ENCODE data around the gene PHLDA3.

Gene PHLDA3

DNA sequence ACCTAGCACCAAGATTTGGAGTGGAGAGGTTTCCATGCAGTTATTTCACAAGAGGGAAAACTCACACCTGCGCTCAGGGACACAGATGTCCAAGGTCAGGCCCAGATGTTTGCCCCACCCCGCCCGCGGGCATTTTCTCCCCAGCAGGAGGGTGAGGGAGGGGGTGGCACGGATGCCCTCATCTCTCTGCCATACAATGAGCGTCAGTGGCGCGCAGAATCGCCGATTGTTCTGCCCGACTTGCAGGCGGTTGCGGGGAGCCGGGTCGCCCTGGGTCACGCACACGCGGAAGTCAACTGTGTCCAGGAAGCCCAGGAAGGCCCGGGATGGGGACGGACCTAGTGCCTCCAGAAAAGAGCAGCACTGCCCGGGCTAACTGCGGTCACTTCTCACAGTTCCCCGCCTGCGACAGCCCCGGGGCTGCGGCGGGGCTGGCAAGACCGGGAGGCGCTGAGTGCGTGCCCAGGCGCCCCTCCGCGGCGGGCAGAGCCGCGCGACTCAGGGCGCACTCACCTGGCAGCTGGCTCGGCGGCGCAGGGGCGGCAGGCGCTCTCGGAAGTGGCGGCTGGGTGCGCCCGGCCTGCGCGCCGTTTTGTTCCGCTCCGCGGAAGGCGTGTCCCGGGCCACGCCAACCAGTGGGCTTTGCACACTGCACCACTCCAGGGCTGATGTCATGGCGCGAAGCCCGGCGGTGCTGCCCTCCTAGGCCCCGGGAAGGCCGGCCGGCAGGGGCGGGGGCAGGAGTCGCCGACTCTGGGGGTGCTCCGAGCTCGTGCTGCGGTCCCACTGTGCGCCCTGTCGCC is 37.8 kb upstream of the PHLDA3 start, which contains the start of gene CSRP1 (continued):
- TF ChIP-seq, protein P1, sequence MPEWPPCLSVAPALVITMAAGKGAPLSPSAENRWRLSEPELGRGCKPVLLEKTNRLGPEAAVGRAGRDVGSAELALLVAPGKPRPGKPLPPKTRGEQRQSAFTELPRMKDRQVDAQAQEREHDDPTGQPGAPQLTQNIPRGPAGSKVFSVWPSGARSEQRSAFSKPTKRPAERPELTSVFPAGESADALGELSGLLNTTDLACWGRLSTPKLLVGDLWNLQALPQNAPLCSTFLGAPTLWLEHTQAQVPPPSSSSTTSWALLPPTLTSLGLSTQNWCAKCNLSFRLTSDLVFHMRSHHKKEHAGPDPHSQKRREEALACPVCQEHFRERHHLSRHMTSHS (tag by site-specific recombination; IDR thresholded peaks at IDR 0.05): no peak
- TF ChIP-seq ZNF133 (tag by site-specific recombination; IDR thresholded peaks at IDR 0.05) (no peak), ZBTB20 (tag by site-specific recombination; IDR thresholded peaks at IDR 0.05) (peak; percentile 38; the same call in 1 of the 2 replicates)
- TF ChIP-seq, protein P2, sequence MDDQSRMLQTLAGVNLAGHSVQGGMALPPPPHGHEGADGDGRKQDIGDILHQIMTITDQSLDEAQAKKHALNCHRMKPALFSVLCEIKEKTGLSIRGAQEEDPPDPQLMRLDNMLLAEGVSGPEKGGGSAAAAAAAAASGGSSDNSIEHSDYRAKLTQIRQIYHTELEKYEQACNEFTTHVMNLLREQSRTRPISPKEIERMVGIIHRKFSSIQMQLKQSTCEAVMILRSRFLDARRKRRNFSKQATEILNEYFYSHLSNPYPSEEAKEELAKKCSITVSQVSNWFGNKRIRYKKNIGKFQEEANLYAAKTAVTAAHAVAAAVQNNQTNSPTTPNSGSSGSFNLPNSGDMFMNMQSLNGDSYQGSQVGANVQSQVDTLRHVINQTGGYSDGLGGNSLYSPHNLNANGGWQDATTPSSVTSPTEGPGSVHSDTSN (CRISPR knock-in tag; IDR thresholded peaks at IDR 0.05): 0 out of 2 replicates have a peak, but pooled peaks have one; percentile 47

DNA sequence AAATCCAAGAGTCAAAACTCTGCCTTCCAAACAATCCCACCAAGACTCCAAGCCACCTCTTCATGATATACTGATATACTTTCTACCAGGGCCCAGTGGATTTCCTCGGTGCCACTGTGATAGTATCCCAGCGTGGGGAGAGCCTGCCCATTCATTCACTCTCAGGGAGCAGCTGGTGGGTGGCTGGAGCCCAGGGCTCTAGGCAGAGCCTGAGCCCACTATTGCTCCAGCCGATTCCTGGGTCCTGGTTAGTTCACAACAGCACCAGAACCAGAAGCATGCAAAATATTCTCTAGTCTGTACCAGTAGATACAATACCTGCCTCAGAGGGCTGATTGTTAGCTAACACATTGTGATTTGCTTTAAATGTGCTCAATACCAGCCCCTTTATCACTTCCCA is 37.1 kb upstream of the PHLDA3 start:
- Histone ChIP-seq H3K9me3 (ENCODE audit: control insufficient read depth, insufficient read depth, low read depth, low read length) (no peaks in the 10 kb centered on the region), H3K36me3 (ENCODE audit: control insufficient read depth in 2 of 2, insufficient read depth in 1 of 2, low read length in 2 of 2) (no peaks in the 10 kb centered on the region), H3K4me3 (ENCODE audit: low read depth, low read length) (peak overlapping the region; percentile 62), H3K27ac (ENCODE audit: extremely low read depth, low read depth, low read length) (no peak overlapping the region), H3K4me1 (ENCODE audit: control insufficient read depth, insufficient read depth, low read length) (no peaks in the 10 kb centered on the region; the same call in none of the 2 replicates)
- no peak for TF ChIP-seq GLI4 (tag by site-specific recombination; IDR thresholded peaks at IDR 0.05)
- TF ChIP-seq ZNF473 (tag by site-specific recombination; IDR thresholded peaks at IDR 0.05): no peak
- no peak for TF ChIP-seq ZNF747 (tag by site-specific recombination; IDR thresholded peaks at IDR 0.05)
- TF ChIP-seq ZNF549 (tag by site-specific recombination; IDR thresholded peaks at IDR 0.05): no peak
- TF ChIP-seq HOXC10 (CRISPR knock-in tag; IDR thresholded peaks at IDR 0.05): no peak
- TF ChIP-seq ZNF623 (tag by site-specific recombination; IDR thresholded peaks at IDR 0.05): no peak
- no peak for TF ChIP-seq YY1 (tag by site-specific recombination; IDR thresholded peaks at IDR 0.05)
- TF ChIP-seq, protein P3, sequence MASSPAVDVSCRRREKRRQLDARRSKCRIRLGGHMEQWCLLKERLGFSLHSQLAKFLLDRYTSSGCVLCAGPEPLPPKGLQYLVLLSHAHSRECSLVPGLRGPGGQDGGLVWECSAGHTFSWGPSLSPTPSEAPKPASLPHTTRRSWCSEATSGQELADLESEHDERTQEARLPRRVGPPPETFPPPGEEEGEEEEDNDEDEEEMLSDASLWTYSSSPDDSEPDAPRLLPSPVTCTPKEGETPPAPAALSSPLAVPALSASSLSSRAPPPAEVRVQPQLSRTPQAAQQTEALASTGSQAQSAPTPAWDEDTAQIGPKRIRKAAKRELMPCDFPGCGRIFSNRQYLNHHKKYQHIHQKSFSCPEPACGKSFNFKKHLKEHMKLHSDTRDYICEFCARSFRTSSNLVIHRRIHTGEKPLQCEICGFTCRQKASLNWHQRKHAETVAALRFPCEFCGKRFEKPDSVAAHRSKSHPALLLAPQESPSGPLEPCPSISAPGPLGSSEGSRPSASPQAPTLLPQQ (tag by site-specific recombination; IDR thresholded peaks at IDR 0.05): no peak
- TF ChIP-seq BCL11A (tag by site-specific recombination; IDR thresholded peaks at IDR 0.05; ENCODE audit: low read depth): no peak
- no peak for TF ChIP-seq ZNF843 (tag by site-specific recombination; IDR thresholded peaks at IDR 0.05)
- TF ChIP-seq MYNN (tag by site-specific recombination; IDR thresholded peaks at IDR 0.05; ENCODE audit: borderline replicate concordance): no peak
- TF ChIP-seq ZNF660 (tag by site-specific recombination; IDR thresholded peaks at IDR 0.05): no peak
- TF ChIP-seq ZNF571 (tag by site-specific recombination; IDR thresholded peaks at IDR 0.05): no peak
- no peak for TF ChIP-seq ZNF404 (tag by site-specific recombination; IDR thresholded peaks at IDR 0.05)
- ChIA-PET POLR2A (interaction anchor here (0.9 to 1.3 kb wide), 4 partner anchors 10 to 32 kb away, joined by 3 to 5 read pairs (median 4); partner anchors contain the start of gene NAV1), CTCF (interaction anchor here (0.6 to 2.0 kb wide), 7 partner anchors 20 to 654 kb away, joined by 3 to 14 read pairs (median 5); no protein-coding TSS in a partner anchor)

DNA sequence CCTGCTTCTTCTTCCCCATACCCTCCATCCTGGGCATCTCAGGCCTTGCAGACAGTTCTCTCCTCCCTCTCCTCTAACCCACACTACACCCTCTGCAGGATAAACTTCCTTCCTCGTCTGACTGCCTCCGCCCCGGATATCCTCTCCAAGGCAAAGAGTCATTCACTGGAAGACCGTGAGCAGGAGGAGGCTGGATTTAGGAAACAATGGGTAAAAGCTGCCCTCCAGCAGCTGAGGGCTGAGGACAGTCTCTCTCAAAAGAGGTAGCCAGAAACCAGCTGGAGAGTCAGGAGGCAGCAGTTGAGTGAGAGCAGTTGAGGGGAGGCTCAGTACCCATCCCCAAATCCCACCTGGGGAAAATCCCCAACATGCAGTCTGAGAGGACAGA is 36.5 kb upstream of the PHLDA3 start:
- TF ChIP-seq ZNF776 (tag by site-specific recombination; IDR thresholded peaks at IDR 0.05; ENCODE audit: borderline replicate concordance) (no peak), ZNF37A (tag by site-specific recombination; IDR thresholded peaks at IDR 0.05) (no peak), SP2 (tag by site-specific recombination; IDR thresholded peaks at IDR 0.05) (peak; percentile 22; the same call in 1 of the 2 replicates), ZFHX2 (tag by site-specific recombination; conservative IDR thresholded peaks at IDR 0.05) (0 out of 2 replicates have a peak, but pooled peaks have one; percentile 37), KLF17 (tag by site-specific recombination; IDR thresholded peaks at IDR 0.05) (no peak)
- TF ChIP-seq, protein P1 (tag by site-specific recombination; IDR thresholded peaks at IDR 0.05): no peak
- H3K4me1 ChIP-seq (ENCODE audit: control insufficient read depth, insufficient read depth, low read length): no peaks in the 10 kb centered on the region; the same call in none of the 2 replicates
- no peaks in the 10 kb centered on the region for H3K36me3 ChIP-seq (ENCODE audit: control insufficient read depth in 2 of 2, insufficient read depth in 1 of 2, low read length in 2 of 2)
- H3K27ac ChIP-seq (ENCODE audit: extremely low read depth, low read depth, low read length): no peak overlapping the region
- POLR2A ChIA-PET: interaction anchor here (0.9 to 1.9 kb wide), 5 partner anchors 9 to 35 kb away, joined by 3 to 6 read pairs (median 4); partner anchors contain the start of gene NAV1
- peak overlapping the region; percentile 6; the same call in 1 of the 2 replicates for H3K4me3 ChIP-seq (ENCODE audit: low read depth, low read length)
- CTCF ChIA-PET: interaction anchor here (0.6 to 1.0 kb wide), 6 partner anchors 24 to 286 kb away, joined by 3 to 14 read pairs (median 4); no protein-coding TSS in a partner anchor
- H3K9me3 ChIP-seq (ENCODE audit: control insufficient read depth, insufficient read depth, low read depth, low read length): no peaks in the 10 kb centered on the region
